Duodenal mucosa (tissue), 2 donors: ENCODE measurements around the gene BTBD16.

Experiments
- H3K27ac ChIP-seq: one replicate; pipeline ENCODE4 v1.7.0; 2013; ENCODE audit warnings: low read depth, low read length
- H3K27me3 ChIP-seq, 2 donors: one replicate each; pipeline ENCODE4 v1.7.0; 2013; ENCODE audit warnings: low read length in 2 of 2, control low read depth in 1 of 2; ENCODE audit not compliant: insufficient read depth in 2 of 2, control insufficient read depth in 1 of 2
- H3K36me3 ChIP-seq, 2 donors: one replicate each; pipeline ENCODE4 v1.7.0; 2013; ENCODE audit warnings: low read length in 2 of 2, control low read depth in 1 of 2; ENCODE audit not compliant: insufficient read depth in 2 of 2, control insufficient read depth in 1 of 2
- H3K4me1 ChIP-seq, 2 donors: one replicate each; pipeline ENCODE4 v1.7.0; 2013; ENCODE audit warnings: low read length in 2 of 2, control low read depth in 1 of 2; ENCODE audit not compliant: insufficient read depth in 2 of 2, control insufficient read depth in 1 of 2
- H3K4me3 ChIP-seq, 2 donors: one replicate each; pipeline ENCODE4 v1.7.0; 2013; ENCODE audit warnings: low read length in 2 of 2, low read depth in 1 of 2
- H3K9ac ChIP-seq, 2 donors: one replicate each; pipeline ENCODE4 v1.7.0; 2013; ENCODE audit warnings: low read length in 2 of 2, low read depth in 1 of 2
- H3K9me3 ChIP-seq, 2 donors: one replicate each; pipeline ENCODE4 v1.7.0; 2013; ENCODE audit warnings: low read length in 2 of 2, control low read depth in 1 of 2; ENCODE audit not compliant: control insufficient read depth in 1 of 2

The BTBD16 gene

DNA sequence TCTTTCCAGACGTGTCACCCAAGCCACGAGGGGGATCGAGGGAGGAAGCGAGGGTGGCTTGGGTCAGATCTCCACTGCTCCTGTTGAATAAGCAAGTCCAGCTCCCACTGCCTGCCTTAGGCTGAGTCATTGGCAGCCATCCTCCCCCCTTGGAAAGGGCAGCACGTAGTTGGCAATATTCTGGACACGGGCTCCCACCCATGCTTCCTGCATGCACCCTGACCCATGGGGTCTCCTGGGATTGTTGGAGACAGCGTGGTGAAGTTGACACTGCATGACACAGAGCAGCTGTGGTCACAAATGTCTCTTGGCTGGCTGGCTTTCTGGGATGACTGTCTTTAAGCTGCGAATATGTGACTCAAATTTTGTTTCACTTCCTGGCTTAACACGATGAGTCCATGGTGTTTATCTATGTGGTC is 11.2 kb downstream of the BTBD16 start:
- Histone ChIP-seq H3K36me3 (no peaks in the 10 kb centered on the region), H3K27me3 (no peaks in the 10 kb centered on the region), H3K9ac (no peak overlapping the region), H3K27ac (no peak overlapping the region), H3K9me3 (no peaks in the 10 kb centered on the region), H3K4me1 (no peaks in the 10 kb centered on the region), H3K4me3 (no peak overlapping the region)

GRCh38 chr10:122282909-122283308 is 11.8 kb downstream of the BTBD16 start:
- H3K9me3 ChIP-seq, result no peaks in the 10 kb centered on the region
- no peaks in the 10 kb centered on the region for H3K4me1 ChIP-seq
- H3K9ac ChIP-seq, result no peak overlapping the region
- no peaks in the 10 kb centered on the region for H3K36me3 ChIP-seq
- no peak overlapping the region for H3K27ac ChIP-seq
- no peaks in the 10 kb centered on the region for H3K27me3 ChIP-seq
- H3K4me3 ChIP-seq, result no peak overlapping the region

- Histone ChIP-seq H3K36me3 (no peaks in the 10 kb centered on the region), H3K9me3 (no peaks in the 10 kb centered on the region), H3K4me3 (no peak overlapping the region), H3K4me1 (no peaks in the 10 kb centered on the region), H3K27me3 (no peaks in the 10 kb centered on the region), H3K27ac (no peak overlapping the region), H3K9ac (no peak overlapping the region)
Measured at GRCh38 chr10:122285506-122286444, 14.7 kb downstream of the BTBD16 start.

DNA sequence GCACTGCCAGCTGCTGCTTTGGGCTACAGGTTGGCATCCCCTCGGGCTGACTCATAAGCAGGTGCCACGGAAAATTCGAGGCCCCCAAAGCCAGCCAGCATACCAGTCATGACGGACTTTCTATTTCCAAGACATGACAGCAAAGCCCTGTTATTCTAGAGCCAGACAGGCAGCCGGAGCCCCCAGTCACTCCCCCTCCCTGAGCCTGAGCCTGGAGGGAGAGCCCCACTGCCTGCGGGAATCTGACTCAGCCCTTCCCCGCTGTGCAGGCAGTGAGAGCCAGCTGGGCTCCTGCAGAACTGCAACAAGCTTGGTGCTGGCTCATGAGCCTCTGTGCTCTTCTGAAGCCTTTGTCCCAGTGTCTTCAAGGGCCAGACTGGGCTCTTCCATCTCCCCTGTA is 15.8 kb downstream of the BTBD16 start:
- Histone ChIP-seq H3K27me3 (no peaks in the 10 kb centered on the region), H3K4me1 (no peaks in the 10 kb centered on the region), H3K9ac (no peak overlapping the region), H3K9me3 (no peaks in the 10 kb centered on the region), H3K4me3 (no peak overlapping the region), H3K27ac (no peak overlapping the region), H3K36me3 (no peaks in the 10 kb centered on the region)

GRCh38 chr10:122287570-122287969 is 16.5 kb downstream of the BTBD16 start:
- H3K4me1 ChIP-seq, result no peaks in the 10 kb centered on the region
- no peak overlapping the region for H3K4me3 ChIP-seq
- no peaks in the 10 kb centered on the region for H3K9me3 ChIP-seq
- no peaks in the 10 kb centered on the region for H3K36me3 ChIP-seq
- no peaks in the 10 kb centered on the region for H3K27me3 ChIP-seq
- no peak overlapping the region for H3K9ac ChIP-seq
- H3K27ac ChIP-seq, result no peak overlapping the region

DNA sequence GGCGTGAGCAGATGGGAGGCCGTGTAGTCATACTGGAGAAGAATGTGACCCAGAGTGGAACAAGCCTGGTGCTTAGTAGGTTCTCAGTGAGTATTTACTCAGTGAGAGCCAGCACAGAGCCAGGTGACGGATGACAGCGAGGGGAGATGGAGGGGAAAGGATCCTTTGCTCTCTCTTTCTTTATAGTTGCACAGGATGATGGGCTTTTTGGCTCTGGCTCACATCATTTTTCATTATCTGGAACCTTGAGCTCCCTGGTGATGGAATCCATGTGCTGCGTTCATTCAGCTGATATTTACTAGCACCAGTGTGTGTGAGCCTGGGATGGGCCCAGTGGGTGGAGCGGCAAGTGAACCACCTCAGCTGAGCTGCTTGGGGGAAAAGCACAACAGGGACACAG is 17.2 kb downstream of the BTBD16 start:
- H3K36me3 ChIP-seq, result no peaks in the 10 kb centered on the region
- H3K4me3 ChIP-seq, result no peak overlapping the region
- no peaks in the 10 kb centered on the region for H3K27me3 ChIP-seq
- H3K9me3 ChIP-seq, result no peaks in the 10 kb centered on the region
- no peak overlapping the region for H3K27ac ChIP-seq
- H3K9ac ChIP-seq, result no peak overlapping the region
- no peaks in the 10 kb centered on the region for H3K4me1 ChIP-seq

DNA sequence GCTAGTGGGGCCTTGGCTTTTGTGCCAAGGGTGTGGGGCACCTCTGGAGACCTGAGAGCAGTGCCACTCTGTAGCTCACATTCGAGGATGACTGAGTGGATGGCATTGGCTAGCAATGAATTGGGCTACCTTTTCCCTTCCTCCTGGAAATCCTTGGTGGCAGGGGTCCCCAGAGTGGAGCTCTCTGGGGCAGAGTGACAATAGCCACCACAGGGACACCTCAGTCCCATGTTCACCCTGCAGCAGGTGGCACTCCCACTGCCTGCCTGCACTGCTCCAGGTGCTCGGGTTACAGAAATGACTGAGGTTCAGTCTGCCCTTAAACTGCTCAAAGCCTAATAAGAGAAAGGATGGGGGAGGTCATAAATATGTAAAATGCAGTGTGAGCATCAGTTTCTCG is 17.8 kb downstream of the BTBD16 start:
- Histone ChIP-seq H3K27me3 (no peaks in the 10 kb centered on the region), H3K9ac (no peak overlapping the region), H3K27ac (no peak overlapping the region), H3K36me3 (no peaks in the 10 kb centered on the region), H3K4me3 (no peak overlapping the region), H3K9me3 (no peaks in the 10 kb centered on the region), H3K4me1 (no peaks in the 10 kb centered on the region)

DNA sequence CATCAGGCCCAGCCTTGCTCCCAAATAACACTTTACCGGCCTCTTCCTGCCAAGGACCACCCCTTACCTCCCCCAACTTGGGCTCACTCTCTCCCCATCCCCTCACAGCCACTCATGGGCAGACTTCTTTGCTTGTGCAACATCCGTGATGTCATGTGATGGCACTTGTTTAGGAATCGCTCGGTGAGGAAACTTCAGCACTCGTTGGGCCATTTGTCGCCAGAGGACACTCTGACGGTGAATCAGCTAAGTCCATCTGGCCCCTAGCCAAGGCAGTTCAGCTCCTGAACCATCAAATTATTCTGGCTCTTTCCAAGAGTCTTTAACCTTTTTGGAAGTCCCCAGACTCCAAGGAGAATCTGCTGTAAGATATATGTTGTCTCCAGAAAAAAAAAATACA is 19.2 kb downstream of the BTBD16 start:
- Histone ChIP-seq H3K36me3 (no peaks in the 10 kb centered on the region), H3K27ac (no peak overlapping the region), H3K27me3 (no peaks in the 10 kb centered on the region), H3K4me3 (no peak overlapping the region), H3K9ac (no peak overlapping the region), H3K9me3 (no peaks in the 10 kb centered on the region), H3K4me1 (no peaks in the 10 kb centered on the region)

DNA sequence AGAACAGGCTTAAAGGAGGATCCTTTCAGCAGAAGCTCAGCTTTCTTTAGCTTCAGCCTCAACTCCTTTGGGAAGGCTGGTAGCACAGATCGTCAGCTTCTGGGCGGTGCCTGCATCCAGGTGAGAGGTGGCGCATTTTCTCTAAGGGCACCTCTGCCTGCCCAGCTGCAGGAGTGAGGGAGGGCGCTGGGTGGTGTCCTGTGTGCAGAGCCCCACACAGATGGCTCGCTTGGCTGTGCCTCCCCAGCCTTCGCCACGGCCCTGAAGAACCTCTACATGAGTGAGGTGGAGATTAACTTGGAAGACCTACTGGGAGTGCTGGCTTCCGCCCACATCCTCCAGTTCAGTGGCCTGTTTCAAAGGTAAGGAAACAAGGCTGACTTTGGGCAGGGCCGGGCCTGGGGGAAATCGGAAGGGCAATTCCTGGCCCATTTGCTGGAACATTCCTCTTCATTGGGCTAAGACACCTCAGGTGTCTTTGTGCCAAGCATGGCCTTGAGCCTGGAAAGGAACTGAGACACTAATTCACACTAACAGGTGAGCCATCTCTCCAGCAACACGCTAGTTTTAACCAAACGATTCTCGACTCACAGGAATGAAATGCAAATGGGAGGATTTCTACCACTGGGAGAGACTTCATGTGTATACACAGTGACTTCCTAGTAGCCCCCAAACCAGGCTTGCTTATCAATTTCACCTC is 19.9 kb downstream of the BTBD16 start:
- H3K9ac ChIP-seq, result no peak overlapping the region
- H3K4me1 ChIP-seq, result no peaks in the 10 kb centered on the region
- no peaks in the 10 kb centered on the region for H3K9me3 ChIP-seq
- no peaks in the 10 kb centered on the region for H3K27me3 ChIP-seq
- H3K27ac ChIP-seq, result no peak overlapping the region
- H3K4me3 ChIP-seq, result no peak overlapping the region
- H3K36me3 ChIP-seq, result no peaks in the 10 kb centered on the region

DNA sequence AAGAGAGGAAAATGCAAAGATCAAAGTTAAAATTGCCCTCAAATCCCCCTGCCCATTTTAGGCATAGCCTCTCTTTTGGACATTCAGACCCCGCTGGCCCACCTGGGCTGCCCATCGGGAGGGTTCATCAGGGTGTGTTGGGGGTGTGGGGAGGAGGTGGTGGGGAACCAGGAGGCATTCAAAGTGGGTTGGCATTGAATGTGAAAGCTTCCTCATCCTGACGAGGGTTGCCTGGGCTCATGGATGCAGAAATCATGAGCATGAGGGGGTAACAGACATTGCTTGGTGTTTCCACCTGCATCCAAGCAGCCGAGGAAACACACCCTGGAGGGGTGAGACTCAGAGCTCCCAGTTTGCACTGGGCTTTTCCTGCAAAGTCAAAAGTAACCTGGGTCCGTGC is 20.6 kb downstream of the BTBD16 start:
- Histone ChIP-seq H3K4me1 (no peaks in the 10 kb centered on the region), H3K27me3 (no peaks in the 10 kb centered on the region), H3K36me3 (no peaks in the 10 kb centered on the region), H3K9ac (no peak overlapping the region), H3K4me3 (no peak overlapping the region), H3K27ac (no peak overlapping the region), H3K9me3 (no peaks in the 10 kb centered on the region)
